Superior temporal gyrus (tissue), 1 donor: ENCODE results near the gene BMP8A.

Source experiments
- DNase-seq: peaks from one replicate; pipeline ENCODE4 v3.0.0-alpha.2; 2016; ENCODE audit errors: extremely low spot score

Gene BMP8A

DNA sequence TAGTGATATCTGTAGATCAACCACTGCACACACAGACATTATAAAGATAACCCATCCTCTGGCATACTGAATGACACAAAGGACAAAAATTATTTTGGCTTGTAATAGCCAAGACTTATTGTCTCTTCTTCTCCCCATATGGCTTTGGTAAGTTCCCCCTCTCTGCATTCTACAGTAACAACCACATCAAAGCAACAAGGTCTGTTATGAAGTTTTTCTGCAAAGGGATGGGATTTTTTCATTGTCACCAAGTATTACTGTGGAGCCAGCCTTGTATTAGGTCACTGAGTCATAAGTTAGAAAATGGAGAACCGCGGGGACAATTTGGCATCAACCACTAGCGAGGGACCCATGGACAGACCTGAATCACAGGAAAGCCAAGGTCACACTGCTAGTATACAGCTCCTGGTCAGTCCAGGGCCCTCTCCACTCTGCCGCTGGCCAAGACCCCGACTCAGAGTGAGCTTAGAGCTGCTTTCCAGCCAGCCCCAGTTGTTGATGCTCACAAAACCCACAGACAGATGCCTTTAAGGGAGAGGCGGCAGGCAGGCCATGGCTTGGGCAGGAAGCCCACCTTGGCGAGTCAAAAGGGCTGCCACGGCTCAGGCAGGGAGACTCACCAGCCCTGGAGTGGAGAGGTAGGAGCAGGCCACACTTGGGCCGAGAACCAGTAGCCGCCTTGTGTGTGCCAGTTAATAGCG lies 79.2 kb downstream of the BMP8A start:
- no peak for DNase-seq

DNA sequence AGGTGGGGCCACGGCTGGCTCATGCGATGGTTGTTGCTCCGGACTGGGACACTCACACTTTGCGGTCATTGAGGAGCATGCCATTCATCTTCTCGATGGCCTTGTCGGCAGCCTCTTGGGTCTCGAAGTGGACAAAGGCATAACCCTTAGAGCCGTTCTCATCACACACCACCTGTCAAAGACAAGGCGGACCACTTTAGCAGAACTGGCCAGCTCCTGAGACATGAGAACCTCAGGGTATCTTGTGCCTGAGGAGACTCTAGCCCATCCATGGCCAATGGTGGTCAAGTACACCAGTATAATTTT lies 79.7 kb downstream of the BMP8A start:
- DNase-seq, result no peak

DNA sequence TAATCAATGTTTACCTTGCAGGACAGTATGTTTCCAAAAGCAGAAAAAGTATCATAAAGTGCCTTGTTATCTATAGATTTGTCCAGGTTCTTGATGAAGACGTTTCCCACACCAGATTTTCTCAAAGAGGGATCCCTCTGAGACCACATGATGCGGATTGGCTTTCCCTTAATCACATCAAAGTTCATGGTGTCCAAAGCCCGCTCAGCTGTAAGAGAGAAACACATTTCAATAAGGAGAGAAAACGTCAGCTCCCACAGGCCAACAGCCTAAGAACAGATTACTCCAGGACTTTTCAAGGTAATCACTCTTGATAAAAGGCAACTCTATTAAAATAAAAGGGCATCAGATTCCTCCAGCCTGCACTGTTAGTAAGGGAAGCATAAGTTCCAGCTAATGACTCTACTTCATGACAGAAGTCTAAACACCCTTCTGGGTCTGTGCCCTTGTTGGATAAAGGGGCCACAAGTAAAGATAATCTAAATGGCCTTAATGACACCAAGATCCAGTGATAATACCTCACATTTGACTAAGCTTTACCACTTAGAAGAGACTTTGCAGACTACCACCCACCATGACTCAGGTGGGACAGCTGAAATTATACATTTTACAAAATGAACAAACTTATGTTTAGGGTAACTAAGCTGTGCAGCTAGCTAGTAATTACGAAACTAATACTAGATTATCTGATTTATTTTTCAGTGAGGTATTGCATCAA lies 81.1 kb downstream of the BMP8A start:
- no peak for DNase-seq

DNA sequence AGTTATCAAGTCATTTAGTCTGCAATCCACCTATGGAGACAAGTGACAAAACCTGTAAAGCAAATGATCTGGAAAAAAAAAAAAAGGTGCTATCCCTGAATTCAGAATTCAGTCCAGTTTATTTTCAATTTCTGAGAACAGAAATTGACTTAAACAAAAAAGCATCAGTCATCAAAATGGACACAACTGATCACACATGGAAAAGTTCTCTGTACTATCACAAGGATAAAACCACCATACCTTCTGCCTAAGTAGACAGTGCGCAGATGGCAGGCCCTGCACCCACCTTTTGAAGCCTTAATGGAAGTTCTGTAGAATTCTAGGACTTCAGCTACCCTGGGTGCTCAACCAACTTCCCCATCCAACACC lies 81.6 kb downstream of the BMP8A start:
- no peak for DNase-seq

DNA sequence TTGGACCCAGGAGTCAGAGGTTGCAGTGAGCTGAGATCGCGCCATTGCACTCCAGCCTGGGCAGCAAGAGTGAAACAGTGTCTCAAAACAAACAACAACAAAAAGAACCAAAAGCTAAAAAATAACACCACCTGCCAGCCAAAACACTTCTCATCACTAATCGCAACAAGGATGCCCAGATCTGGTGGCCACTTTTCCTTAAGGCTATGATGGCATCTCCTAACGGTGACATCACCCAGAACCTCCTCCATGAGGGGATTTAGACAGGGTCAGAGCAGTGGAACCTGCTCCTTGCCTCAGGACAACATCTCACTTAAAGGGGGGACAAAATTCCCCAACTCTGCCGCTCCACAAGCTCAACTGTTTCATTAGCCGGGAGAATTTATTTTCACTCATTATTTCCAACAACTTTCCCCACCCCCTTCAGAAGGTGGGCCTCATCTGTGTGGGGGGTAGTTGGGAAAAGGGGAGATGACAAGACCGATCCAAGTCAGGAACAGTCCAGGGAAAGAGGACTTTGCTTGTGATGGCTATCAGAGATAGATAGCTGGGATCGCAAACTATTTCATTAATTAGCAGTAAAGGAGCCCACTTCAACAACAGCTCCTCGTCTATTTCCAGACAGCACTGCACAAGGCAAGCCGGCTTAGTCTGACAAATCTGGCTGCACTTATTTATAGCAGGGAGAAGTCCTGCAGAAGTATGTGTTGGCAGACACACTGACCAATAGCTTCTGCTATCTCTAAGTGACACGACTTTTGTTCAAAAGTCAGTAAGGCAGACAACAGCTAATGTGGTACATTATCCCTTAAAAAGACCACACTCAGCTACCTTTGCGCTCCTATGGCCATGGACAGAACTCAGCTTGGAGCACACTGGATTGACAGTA lies 82.5 kb downstream of the BMP8A start:
- DNase-seq, result peak; percentile 24

DNA sequence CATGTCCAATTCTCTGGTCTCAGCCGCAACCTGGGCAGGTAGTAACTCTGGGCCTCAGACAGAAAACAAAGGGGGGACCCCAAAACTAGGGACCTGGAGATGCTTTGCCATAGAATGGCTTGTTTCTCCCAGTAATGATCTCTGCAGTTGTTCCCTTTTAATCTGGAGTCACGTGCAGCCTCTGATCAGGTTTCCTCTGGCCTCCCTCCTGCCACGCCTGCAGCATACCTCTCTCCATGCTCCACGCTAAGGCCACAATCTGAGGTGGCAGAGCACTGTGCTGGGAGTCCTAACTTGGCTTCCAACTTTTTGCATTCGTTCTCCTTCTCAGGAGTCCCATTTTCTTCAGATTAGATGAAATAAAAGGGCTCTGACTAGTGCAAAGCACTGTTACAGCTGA lies 83.2 kb downstream of the BMP8A start:
- DNase-seq, result no peak
